GM18907 (cell line): ENCODE data around the gene CELF4.

ENCODE experiments used
- ATAC-seq: cut with Tn5 transposase; IDR thresholded peaks from one replicate; pipeline ENCODE4 v1.9.1; 2021; ENCODE audit warnings: mild to moderate bottlenecking, moderate library complexity; ENCODE audit not compliant: unreplicated experiment

The CELF4 gene

DNA sequence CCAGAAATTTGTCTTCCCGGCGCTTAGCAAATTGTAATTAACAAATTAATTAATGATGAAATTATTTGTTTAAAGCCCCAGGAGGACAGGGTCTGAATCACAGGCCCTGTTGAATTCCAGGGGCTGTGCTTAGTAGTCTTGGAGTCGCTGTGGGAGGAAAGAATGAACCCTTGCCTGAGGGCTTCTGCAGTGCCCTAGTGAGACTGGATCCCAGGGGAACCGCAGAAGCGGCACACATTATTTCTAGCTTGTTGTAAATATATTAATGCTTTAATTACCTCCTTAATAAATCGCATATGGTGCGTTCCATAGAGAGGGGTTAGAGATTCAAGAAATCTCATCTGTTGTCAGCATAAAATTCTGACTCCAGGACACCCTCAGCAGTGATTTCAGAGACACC is 235.4 kb downstream of the CELF4 start:
- ATAC-seq: no peak

GRCh38 chr18:37328946-37329719 is 236.5 kb downstream of the CELF4 start:
- ATAC-seq: no peak

- no peak for ATAC-seq
Observed at GRCh38 chr18:37327063-37327577, 238.5 kb downstream of the CELF4 start.

DNA sequence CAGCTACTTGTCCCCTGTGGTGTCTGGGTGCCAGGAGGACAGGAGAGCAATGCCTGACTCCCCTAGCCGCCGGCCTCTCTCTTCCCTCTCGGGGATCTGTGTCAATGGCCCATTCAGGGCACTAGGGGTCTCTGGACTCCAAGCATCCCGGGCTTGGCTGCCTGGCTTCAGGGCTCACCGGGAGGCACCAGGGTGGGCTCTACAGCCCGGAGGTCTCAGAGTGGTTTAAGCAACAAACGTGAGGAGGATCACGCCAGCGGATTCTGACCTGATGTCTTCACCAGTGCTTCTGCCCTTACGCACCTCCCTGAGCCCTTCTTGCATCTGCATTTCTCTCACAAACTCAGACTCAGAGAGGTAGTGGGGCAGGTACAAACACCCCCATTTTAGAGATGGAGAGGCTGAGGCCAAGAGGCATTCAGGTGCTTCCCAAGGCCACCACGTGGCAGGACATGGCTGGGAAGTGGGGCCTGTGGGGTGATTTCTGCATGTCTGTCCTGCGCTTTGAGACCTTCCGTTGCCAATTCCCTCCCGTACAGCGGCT is 243.0 kb downstream of the CELF4 start:
- peak; percentile 88 for ATAC-seq

DNA sequence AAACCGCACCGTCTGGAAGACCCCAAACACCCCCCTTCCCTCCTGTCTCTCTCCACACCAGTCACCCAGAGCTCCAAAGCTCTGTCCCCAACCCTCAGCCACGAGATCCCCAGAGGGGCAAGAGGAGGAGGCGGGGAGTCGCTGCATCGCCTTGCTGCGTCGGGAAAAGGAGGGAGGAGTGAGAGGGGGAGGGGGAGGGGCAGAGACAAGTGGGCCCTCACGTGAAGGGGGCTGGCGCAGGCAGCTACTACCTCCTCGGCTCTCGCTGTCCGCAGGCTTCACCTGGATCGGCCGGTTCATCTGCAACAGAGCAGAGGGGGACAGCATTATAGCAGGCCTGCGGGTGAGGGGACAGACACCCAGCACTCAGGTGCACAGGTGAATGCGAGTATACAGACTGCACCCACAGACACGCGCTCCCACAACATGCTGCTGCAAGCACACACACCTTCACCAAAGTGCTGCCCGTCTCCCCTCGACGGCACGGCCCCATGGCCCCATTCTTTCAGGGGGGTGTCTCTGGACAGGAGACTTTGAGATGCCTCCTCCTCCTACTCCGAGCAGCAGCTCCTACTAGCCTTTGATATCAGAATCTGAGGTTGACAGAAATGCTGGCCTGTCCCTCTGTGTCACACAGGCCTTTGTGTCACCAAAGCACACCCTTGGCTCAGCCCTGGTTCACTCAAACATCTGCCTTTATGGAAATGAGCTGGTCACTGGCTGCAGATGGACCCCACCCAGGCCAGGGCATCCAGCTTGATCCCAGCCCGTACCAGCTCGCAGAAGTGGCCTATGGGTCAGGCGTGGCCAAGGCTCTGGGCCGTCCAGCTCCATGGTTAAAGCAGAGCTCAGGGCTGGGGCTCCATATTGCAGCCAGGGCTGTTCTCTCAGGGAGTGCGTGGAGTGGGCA is 243.8 kb downstream of the CELF4 start:
- ATAC-seq: peak; percentile 8

GRCh38 chr18:37320317-37320716 is 245.3 kb downstream of the CELF4 start:
- no peak for ATAC-seq

DNA sequence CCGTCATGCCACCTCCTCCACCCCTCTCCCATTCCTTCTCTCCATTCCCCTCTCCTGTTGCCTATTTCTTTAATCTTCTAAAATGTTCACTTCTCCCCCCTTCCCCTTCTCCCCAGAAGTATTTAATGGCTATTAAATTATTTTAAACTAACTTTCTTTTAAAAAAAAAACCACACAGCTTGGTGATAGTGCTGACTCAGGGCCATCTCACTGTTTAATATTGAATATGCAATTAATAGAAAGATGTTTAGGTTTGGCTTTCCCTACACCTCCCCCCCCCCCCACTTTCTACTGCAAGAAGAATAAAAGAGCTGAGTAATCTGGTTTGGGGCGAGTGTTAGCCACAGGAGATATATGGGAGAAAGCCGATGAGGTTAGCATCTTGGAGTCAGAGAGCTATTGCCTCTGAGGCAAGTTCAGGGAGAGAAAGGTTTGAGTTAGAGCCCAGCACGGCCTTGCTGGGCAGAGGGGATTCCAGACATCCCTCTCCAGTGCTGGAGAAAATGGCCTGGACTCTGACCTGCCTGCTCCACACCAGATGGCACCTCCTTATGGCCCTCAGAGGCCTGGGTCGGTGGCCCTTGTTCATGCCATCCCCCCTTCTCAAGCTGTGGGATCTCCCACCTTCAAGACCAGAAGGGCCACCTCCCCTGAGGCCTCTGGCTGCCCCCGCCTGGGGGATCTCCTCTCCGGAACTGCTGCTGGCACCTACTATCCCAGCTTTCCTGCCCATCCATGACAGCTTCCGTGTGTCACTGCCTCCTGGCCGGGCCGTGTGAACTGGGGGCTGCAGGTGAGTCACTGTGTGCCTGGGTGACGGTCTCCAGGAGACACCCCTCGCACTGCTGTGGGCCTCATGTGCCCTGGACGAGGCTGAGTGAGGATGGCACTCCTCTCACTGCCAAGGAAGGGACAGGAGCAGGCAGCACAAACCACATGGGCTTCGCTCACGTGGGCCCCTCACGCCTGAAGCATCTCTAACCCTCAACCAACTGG is 246.9 kb downstream of the CELF4 start:
- ATAC-seq: no peak

- ATAC-seq: no peak
Observed at GRCh38 chr18:37317486-37317885, 248.1 kb downstream of the CELF4 start.

DNA sequence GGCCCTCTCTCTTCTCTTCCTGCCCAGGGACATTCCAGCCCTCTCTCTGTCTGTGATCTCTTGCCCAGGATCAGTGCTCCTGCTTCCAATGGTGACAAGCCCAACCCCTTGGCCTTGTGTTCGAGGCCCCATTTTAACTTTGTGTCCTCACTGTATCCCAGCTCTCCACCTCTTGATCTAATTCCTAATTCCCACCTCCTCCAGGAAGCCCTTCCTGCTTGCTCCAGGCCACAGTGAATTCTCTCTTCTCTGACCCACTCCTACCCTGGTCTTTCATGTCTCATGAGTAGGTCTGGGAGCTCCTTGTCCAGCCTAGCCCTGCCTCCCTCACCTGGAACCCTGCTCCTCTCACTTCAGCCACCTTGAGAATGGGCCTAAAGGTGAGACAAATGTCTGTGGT is 249.1 kb downstream of the CELF4 start:
- no peak for ATAC-seq

DNA sequence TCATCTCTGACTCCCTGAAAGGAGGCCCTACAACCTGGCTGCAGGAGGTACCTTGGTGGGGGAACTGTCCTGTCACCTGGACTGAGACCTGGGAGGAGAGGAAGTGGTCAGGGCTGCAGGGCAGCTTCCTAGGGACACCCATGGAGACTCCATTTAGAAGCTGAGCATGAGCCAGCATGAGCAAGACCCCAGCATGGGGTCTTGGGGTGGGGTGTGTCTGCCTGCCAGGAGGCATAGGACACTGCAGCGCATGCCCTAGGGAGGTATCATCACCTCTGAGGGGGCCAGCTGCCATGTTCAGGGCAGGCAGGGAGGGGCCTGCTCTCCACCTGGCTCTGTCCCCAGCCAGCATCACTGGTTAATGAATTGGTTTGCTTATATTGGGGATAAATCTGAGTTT is 249.7 kb downstream of the CELF4 start:
- no peak for ATAC-seq

- ATAC-seq: no peak
Observed at GRCh38 chr18:37314534-37314933, 251.1 kb downstream of the CELF4 start.

DNA sequence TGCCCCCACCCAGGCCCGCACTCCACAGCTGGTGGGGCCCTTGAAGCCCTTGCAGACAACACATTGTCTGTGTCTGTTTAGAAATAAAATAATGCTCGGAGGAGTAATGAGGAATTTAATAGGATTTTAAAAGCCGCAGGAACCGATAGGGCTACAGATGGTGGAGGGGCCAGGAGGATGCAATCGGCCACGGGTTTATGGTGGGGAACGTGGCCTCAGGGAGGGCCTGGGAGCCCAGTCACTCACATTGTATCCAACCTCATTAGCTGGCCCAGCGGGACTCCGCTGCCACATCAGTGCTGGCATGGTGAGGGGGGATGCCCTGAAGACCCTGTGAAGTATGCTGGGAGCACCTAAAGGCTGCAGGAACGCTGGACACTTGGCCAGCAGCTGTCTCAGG is 252.0 kb downstream of the CELF4 start:
- ATAC-seq: no peak

- ATAC-seq: no peak
Observed at GRCh38 chr18:37309861-37310260, 255.7 kb downstream of the CELF4 start.

DNA sequence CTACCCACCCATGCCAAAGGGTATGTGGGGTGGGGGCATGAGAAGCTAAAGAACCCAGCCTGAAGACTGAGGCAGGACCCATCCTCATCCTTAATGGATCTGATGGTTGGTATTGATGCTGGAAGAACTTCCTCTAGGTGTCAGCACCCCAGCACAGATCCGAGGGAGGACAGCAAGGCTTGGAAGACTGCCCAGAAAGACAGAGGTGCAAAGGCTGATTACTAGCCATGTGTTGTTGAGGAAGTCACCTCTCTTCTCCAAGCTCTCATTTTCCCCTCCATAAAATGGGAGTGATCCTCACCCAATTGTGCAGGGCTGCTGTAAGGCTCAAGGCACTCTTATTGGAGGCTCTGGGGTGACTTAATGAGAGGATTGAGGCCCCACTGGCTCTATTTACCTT is 256.5 kb downstream of the CELF4 start:
- no peak for ATAC-seq

DNA sequence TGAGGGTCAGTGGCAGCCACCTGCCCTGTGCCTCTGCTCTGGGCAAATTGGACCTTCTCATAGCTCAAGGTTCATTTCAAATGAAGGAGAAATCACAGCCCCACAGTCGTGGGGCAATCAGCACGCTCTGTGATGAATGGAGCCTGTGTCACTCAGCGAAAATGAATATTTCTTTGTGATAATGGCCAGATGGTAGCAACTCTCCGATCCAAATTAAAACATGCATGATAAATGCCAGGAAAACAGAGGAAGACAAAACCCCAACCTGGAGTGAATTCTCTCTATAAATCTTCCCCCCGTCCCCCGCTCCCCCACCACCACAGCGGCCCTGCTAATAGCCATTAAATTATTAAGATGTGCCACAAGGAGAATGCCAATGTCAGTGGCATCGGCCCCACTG is 258.4 kb downstream of the CELF4 start:
- ATAC-seq: no peak

DNA sequence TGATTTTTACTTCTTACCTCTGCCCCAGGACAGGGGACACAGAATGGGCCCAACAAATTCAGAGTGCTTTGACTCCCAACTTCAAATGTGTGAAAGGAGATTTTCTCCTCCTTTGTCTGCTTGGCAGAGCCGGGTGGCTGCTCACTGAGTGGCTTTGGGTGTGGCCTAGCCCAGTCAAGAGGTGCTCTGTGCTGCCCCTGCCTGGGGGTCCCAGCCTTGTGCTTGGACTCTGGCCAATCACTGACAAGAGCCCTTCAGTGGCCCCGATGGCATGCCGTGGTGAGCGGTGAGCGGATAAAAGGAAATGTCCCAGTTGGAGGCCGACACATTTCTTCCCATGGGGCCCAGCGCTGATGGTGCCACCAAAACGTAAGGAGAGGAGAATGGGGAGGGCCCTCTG is 259.2 kb downstream of the CELF4 start:
- ATAC-seq: no peak

GRCh38 chr18:37305066-37305465 is 260.5 kb downstream of the CELF4 start:
- ATAC-seq: no peak

GRCh38 chr18:37304012-37304680 is 261.5 kb downstream of the CELF4 start:
- no peak for ATAC-seq

DNA sequence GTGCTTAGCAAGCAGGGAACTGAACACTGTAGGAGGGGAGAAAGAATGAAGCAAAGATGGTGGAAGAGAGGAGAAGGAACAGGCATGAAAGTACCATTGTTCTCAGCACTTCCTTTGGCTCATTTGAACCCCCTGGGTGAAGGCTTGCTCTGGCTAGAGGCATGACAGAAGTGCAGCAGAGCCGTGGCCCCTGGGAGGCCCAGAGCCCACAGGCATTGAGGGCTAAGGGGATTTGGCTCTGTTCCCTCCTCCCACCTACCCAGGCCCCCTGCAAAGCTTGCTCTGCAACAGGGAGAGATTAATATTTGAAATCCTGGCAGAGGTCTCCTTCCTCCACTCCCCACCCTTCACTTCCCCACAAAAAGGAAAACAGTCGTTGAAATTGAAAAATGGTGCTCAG is 262.6 kb downstream of the CELF4 start:
- ATAC-seq: no peak

DNA sequence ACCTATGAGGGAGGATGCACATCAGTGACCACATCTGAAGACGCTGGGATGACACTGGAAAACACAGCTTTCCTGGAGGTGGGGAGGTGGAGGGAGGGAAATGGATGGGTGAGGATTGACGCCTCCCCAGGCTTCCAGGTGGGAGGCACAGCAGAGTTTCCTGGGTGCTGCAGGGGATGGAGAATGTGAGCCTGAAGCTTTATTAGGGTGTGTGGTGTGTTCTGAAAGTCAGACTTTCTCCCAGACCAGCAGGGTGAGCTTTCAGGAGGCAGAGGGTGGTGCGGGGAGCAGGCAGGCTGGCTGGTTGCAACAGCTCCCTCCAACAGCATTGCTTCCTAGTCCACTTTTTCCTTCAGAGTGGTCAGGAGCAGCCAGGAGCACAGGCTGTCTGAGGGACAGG is 263.1 kb downstream of the CELF4 start:
- no peak for ATAC-seq
